Measurements from ENCODE around the gene AJUBA.

GRCh38 chr14:22980672-22981089, 1.7 kb downstream of the AJUBA start:
- TF ChIP-seq CTCF (IDR thresholded peaks at IDR 0.05) (no peak), POLR2A (IDR thresholded peaks at IDR 0.05) (no peak), EP300 (IDR thresholded peaks at IDR 0.05) (no peak)

All from tibial nerve (tissue), 4 donors.